Activated T-cell treated with anti-CD3 and anti-CD28 coated beads, Interleukin-2, amount 50 U/mL, for 4 hours (primary cell): ENCODE results near the gene TSPAN18. TPM values are rescaled to one million over a fixed set of nuclear protein-coding genes. Genes with fewer than 3 reads are reported as not detected.

Source experiments
- ATAC-seq, 2 donors: fragments of 200-7000 bp; cut with Tn5 transposase; one replicate each; pipeline ENCODE4 v1.10.0; 2021
- DNase-seq: peaks from one replicate; pipeline ENCODE4 v3.0.0-alpha.2; 2020
- H3K27me3 Mint-ChIP-seq: one replicate; pipeline ENCODE4 v1.8.0; 2021; ENCODE audit warnings: low read depth, mixed read lengths
- H3K36me3 Mint-ChIP-seq: one replicate; pipeline ENCODE4 v1.8.0; 2022; ENCODE audit warnings: mixed read lengths; ENCODE audit not compliant: insufficient read depth
- H3K4me1 Mint-ChIP-seq: one replicate; pipeline ENCODE4 v1.8.0; 2021; ENCODE audit warnings: low read depth, mixed read lengths
- H3K4me3 Mint-ChIP-seq: one replicate; pipeline ENCODE4 v1.8.0; 2021; ENCODE audit warnings: mild to moderate bottlenecking, moderate library complexity, mixed read lengths
- H3K9me3 Mint-ChIP-seq: one replicate; pipeline ENCODE4 v1.8.0; 2021; ENCODE audit warnings: mixed read lengths
- total RNA-seq, 3 donors: library from RNA; stranded (reverse); gene quantifications; one replicate each; pipeline ENCODE4 v1.2.1, GENCODE V29; 2021

TSPAN18 gene
- total RNA-seq, 3 donors from 2014 or later, result 0.84 to 2.0 (median 1.5) TPM

GRCh38 chr11:44766112-44766971, 39.6 kb downstream of the TSPAN18 start:
- peaks cover 21% of the 10 kb centered on the region for H3K4me1 Mint-ChIP-seq
- no peaks in the 10 kb centered on the region for H3K27me3 Mint-ChIP-seq
- H3K36me3 Mint-ChIP-seq, result peaks cover 40% of the 10 kb centered on the region
- DNase-seq, result no peak
- no peak for ATAC-seq
- H3K4me3 Mint-ChIP-seq, result no peak overlapping the region
- peaks cover 17% of the 10 kb centered on the region for H3K9me3 Mint-ChIP-seq

GRCh38 chr11:44766972-44767278, 40.2 kb downstream of the TSPAN18 start:
- Mint-ChIP-seq H3K9me3 (peaks cover 17% of the 10 kb centered on the region), H3K27me3 (no peaks in the 10 kb centered on the region), H3K4me3 (no peak overlapping the region), H3K36me3 (peaks cover 40% of the 10 kb centered on the region), H3K4me1 (peaks cover 21% of the 10 kb centered on the region)
- DNase-seq, result no peak
- ATAC-seq, result no peak

- peaks cover 17% of the 10 kb centered on the region for H3K9me3 Mint-ChIP-seq
- no peak overlapping the region for H3K4me3 Mint-ChIP-seq
- H3K4me1 Mint-ChIP-seq, result peaks cover 21% of the 10 kb centered on the region
- peaks cover 40% of the 10 kb centered on the region for H3K36me3 Mint-ChIP-seq
- no peaks in the 10 kb centered on the region for H3K27me3 Mint-ChIP-seq
- no peak for ATAC-seq
- no peak for DNase-seq
Measured at GRCh38 chr11:44767421-44767820, 40.7 kb downstream of the TSPAN18 start.

GRCh38 chr11:44770401-44770800, 43.6 kb downstream of the TSPAN18 start:
- peaks cover 17% of the 10 kb centered on the region for H3K9me3 Mint-ChIP-seq
- H3K27me3 Mint-ChIP-seq, result no peaks in the 10 kb centered on the region
- ATAC-seq (no peak), DNase-seq (no peak)
- H3K4me1 Mint-ChIP-seq, result peaks cover 23% of the 10 kb centered on the region
- peaks cover 28% of the 10 kb centered on the region for H3K36me3 Mint-ChIP-seq
- no peak overlapping the region for H3K4me3 Mint-ChIP-seq

GRCh38 chr11:44771252-44771734, 44.5 kb downstream of the TSPAN18 start:
- no peak for DNase-seq
- H3K9me3 Mint-ChIP-seq, result peaks cover 17% of the 10 kb centered on the region
- H3K27me3 Mint-ChIP-seq, result no peaks in the 10 kb centered on the region
- no peak overlapping the region for H3K4me3 Mint-ChIP-seq
- no peak for ATAC-seq
- peaks cover 23% of the 10 kb centered on the region for H3K4me1 Mint-ChIP-seq
- H3K36me3 Mint-ChIP-seq, result peaks cover 24% of the 10 kb centered on the region

GRCh38 chr11:44771841-44772240, 45.1 kb downstream of the TSPAN18 start:
- DNase-seq, result no peak
- H3K27me3 Mint-ChIP-seq, result no peaks in the 10 kb centered on the region
- no peak overlapping the region for H3K4me3 Mint-ChIP-seq
- H3K36me3 Mint-ChIP-seq, result peaks cover 21% of the 10 kb centered on the region
- peaks cover 17% of the 10 kb centered on the region for H3K9me3 Mint-ChIP-seq
- ATAC-seq, result no peak
- peaks cover 25% of the 10 kb centered on the region for H3K4me1 Mint-ChIP-seq

GRCh38 chr11:44773351-44773965, 46.7 kb downstream of the TSPAN18 start:
- Mint-ChIP-seq H3K9me3 (peaks cover under 1% of the 10 kb centered on the region), H3K27me3 (no peaks in the 10 kb centered on the region), H3K4me3 (no peak overlapping the region), H3K4me1 (peaks cover 27% of the 10 kb centered on the region), H3K36me3 (peaks cover 7% of the 10 kb centered on the region)
- no peak for DNase-seq
- no peak for ATAC-seq

- DNase-seq, result no peak
- H3K27me3 Mint-ChIP-seq, result no peaks in the 10 kb centered on the region
- H3K4me3 Mint-ChIP-seq, result no peak overlapping the region
- peaks cover 6% of the 10 kb centered on the region for H3K36me3 Mint-ChIP-seq
- no peak for ATAC-seq
- H3K9me3 Mint-ChIP-seq, result no peaks in the 10 kb centered on the region
- peaks cover 27% of the 10 kb centered on the region for H3K4me1 Mint-ChIP-seq
Measured at GRCh38 chr11:44774108-44774507, 47.3 kb downstream of the TSPAN18 start.

GRCh38 chr11:44774731-44775130, 48.0 kb downstream of the TSPAN18 start:
- H3K4me3 Mint-ChIP-seq, result no peak overlapping the region
- no peaks in the 10 kb centered on the region for H3K27me3 Mint-ChIP-seq
- ATAC-seq (no peak), DNase-seq (no peak)
- peaks cover 23% of the 10 kb centered on the region for H3K4me1 Mint-ChIP-seq
- H3K36me3 Mint-ChIP-seq, result peaks cover 2% of the 10 kb centered on the region
- H3K9me3 Mint-ChIP-seq, result no peaks in the 10 kb centered on the region

- Mint-ChIP-seq H3K9me3 (no peaks in the 10 kb centered on the region), H3K4me3 (no peak overlapping the region), H3K27me3 (no peaks in the 10 kb centered on the region), H3K4me1 (peaks cover 17% of the 10 kb centered on the region), H3K36me3 (peaks cover 2% of the 10 kb centered on the region)
- peak; percentile 74 to 75 for ATAC-seq
- peak; percentile 57 for DNase-seq
Measured at GRCh38 chr11:44775366-44775984, 48.7 kb downstream of the TSPAN18 start.

GRCh38 chr11:44775985-44776446, 49.3 kb downstream of the TSPAN18 start:
- Mint-ChIP-seq H3K36me3 (no peaks in the 10 kb centered on the region), H3K4me3 (no peak overlapping the region), H3K27me3 (no peaks in the 10 kb centered on the region), H3K4me1 (peaks cover 12% of the 10 kb centered on the region), H3K9me3 (no peaks in the 10 kb centered on the region)
- DNase-seq (no peak), ATAC-seq (no peak)

GRCh38 chr11:44776551-44777208, 49.9 kb downstream of the TSPAN18 start:
- no peaks in the 10 kb centered on the region for H3K27me3 Mint-ChIP-seq
- H3K4me3 Mint-ChIP-seq, result no peak overlapping the region
- ATAC-seq, result no peak
- H3K4me1 Mint-ChIP-seq, result peaks cover 10% of the 10 kb centered on the region
- no peak for DNase-seq
- peaks cover under 1% of the 10 kb centered on the region for H3K36me3 Mint-ChIP-seq
- no peaks in the 10 kb centered on the region for H3K9me3 Mint-ChIP-seq

GRCh38 chr11:44777209-44778194, 50.7 kb downstream of the TSPAN18 start:
- no peak overlapping the region for H3K4me3 Mint-ChIP-seq

More at GRCh38 chr11:44777209-44778194, 50.7 kb downstream of the TSPAN18 start:
- no peak for DNase-seq
- H3K36me3 Mint-ChIP-seq, result peaks cover 3% of the 10 kb centered on the region
- no peaks in the 10 kb centered on the region for H3K27me3 Mint-ChIP-seq
- ATAC-seq, result no peak
- no peaks in the 10 kb centered on the region for H3K9me3 Mint-ChIP-seq
- H3K4me1 Mint-ChIP-seq, result peaks cover 10% of the 10 kb centered on the region
